Gastrocnemius medialis (tissue), 4 donors: ENCODE measurements around the gene ZNF121. TPM values are rescaled to one million over a fixed set of nuclear protein-coding genes. Genes with fewer than 3 reads are reported as not detected.
"Not testable (repeated sequence)": the region's sequence is repeated elsewhere in the genome, so short reads cannot be mapped to it uniquely, and the experiment has no call there.

Experiments used
- ATAC-seq, 2 donors: fragments of 150-250 bp; one replicate each; pipeline ENCODE4 v1.9.1; 2016
- DNase-seq, 2 donors: peaks; one replicate each; pipeline ENCODE4 v3.0.0-alpha.2; 2019
- H3K27ac ChIP-seq, 4 donors: fragments of 200-600 bp; sonication (generic); 1 replicate in 1 of 4; 2 replicates in 3 of 4; pipeline ENCODE4 v1.5.1; 2016 to 2018; ENCODE audit warnings: mild to moderate bottlenecking in 2 of 4, moderate library complexity in 1 of 4
- H3K27me3 ChIP-seq, 3 donors: fragments of 200-600 bp; sonication (generic) in 2 of 3; 1 replicate in 1 of 3; 2 replicates in 2 of 3; pipeline versions ENCODE4 v1.5.1 to v1.6.0; 2016 to 2019; ENCODE audit warnings: mild to moderate bottlenecking in 1 of 3, moderate library complexity in 1 of 3
- H3K36me3 ChIP-seq, 2 donors: fragments of 200-600 bp; sonication (generic) in 1 of 2; one replicate each; pipeline ENCODE4 v1.5.1; 2017 to 2018
- H3K4me1 ChIP-seq, 2 donors: fragments of 200-600 bp; sonication (generic) in 1 of 2; one replicate each; pipeline ENCODE4 v1.5.1; 2016 to 2017; ENCODE audit warnings: mild to moderate bottlenecking in 2 of 2
- H3K4me3 ChIP-seq, 4 donors: fragments of 200-600 bp; sonication (generic) in 3 of 4; 1 replicate in 1 of 4; 2 replicates in 3 of 4; pipeline ENCODE4 v1.5.1; 2016 to 2019; ENCODE audit warnings: mild to moderate bottlenecking in 2 of 4
- H3K9me3 ChIP-seq, 3 donors: fragments of 200-600 bp; sonication (generic) in 2 of 3; 1 replicate in 1 of 3; 2 replicates in 2 of 3; pipeline ENCODE4 v1.5.1; 2016 to 2019
- POLR2A ChIP-seq, 2 donors: fragments of 450-650 bp; IDR thresholded peaks; one replicate each; pipeline ENCODE4 v1.6.1; 2017; ENCODE audit warnings: antibody characterized with exemption in 2 of 2, mild to moderate bottlenecking in 2 of 2, moderate library complexity in 2 of 2
- in situ Hi-C, 4 donors: fragments of 200-750 bp; cut with MboI; loops; one replicate each; pipeline versions ENCODE4 v1.15.0 to v1.8.0; 2017; ENCODE audit warnings: low sequenced_read_pairs in 4 of 4
- intact Hi-C: fragments of 100-400 bp; cut with DNase I; formaldehyde crosslinking; loops from one replicate; pipeline ENCODE4 v1.15.1; 2023; ENCODE audit warnings: low total_unique reads
- total RNA-seq, 4 donors: library from RNA; depleted of rRNA; stranded (reverse); fragments of >200 nt; gene quantifications; one replicate each; pipeline versions ENCODE4 v1.1.0 to v1.2.3, GENCODE V29; 2016
- TF ChIP-seq, protein P1 (sequence below), 5 experiments: fragments of 450-650 bp in 3 of 5; fragments of 200-600 bp in 2 of 5; sonication (generic) in 2 of 5; IDR thresholded peaks in 4 of 5; conservative IDR thresholded peaks in 1 of 5; 1 replicate in 4 of 5; 2 replicates in 1 of 5; pipeline ENCODE4 v1.5.1; 2016 to 2019; ENCODE audit warnings: antibody characterized with exemption in 5 of 5, mild to moderate bottlenecking in 3 of 5, moderate library complexity in 3 of 5

Gene ZNF121
- total RNA-seq, 4 donors from 2014 or later = 11.2 to 21.9 (median 14.6) TPM

DNA sequence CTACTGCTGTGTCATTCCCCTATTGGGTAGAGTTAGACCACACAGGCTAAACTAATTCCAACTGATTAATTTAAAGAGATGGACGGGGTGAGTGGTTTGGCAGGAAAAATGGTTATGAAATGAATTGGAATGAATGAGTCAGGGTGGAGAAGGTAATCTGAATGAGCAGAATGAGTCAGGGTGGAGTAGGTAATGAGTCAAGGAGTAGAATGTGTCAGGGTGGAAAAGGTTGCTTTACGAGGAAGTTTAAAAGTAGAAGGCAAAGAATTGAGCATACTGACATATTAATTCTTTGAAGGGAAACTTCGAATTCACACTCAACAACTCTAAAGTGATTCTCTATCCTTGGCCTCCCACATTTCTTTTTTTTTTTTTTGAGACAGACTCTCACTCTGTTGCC is 12.7 kb upstream of the ZNF121 start:
- Histone ChIP-seq H3K27ac (no peak overlapping the region), H3K27me3 (no peaks in the 10 kb centered on the region), H3K4me1 (no peaks in the 10 kb centered on the region), H3K4me3 (no peak overlapping the region), H3K36me3 (no peaks in the 10 kb centered on the region), H3K9me3 (no peaks in the 10 kb centered on the region)
- ATAC-seq (no peak), DNase-seq (no peak)
- intact Hi-C loops (no loop called here), in situ Hi-C loops (no loop called here)
- no peak for TF ChIP-seq POLR2A (IDR thresholded peaks at IDR 0.05)
- TF ChIP-seq, protein P1, sequence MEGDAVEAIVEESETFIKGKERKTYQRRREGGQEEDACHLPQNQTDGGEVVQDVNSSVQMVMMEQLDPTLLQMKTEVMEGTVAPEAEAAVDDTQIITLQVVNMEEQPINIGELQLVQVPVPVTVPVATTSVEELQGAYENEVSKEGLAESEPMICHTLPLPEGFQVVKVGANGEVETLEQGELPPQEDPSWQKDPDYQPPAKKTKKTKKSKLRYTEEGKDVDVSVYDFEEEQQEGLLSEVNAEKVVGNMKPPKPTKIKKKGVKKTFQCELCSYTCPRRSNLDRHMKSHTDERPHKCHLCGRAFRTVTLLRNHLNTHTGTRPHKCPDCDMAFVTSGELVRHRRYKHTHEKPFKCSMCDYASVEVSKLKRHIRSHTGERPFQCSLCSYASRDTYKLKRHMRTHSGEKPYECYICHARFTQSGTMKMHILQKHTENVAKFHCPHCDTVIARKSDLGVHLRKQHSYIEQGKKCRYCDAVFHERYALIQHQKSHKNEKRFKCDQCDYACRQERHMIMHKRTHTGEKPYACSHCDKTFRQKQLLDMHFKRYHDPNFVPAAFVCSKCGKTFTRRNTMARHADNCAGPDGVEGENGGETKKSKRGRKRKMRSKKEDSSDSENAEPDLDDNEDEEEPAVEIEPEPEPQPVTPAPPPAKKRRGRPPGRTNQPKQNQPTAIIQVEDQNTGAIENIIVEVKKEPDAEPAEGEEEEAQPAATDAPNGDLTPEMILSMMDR (IDR thresholded peaks at IDR 0.05 in 4 of 5, conservative IDR thresholded peaks at IDR 0.05 in 1 of 5) = no peak

DNA sequence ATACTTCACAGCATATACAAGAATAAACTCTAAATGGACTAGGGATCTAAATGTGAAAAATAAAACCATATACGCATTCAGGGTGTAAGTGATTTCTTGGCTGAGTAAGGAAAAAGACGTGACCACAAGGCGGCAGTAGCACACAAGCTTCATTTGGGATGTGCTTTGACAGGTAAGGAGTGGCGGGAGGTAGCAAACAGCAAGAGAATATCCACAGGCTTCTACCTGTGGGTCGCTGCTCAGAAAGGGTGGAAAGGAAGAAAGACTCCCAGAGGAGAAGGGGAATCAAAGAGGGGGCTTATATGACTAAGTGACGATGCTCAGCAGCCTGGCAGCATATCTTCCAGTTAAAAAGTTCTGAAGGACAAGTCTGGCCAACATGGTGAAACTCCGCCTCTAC is 2.5 kb upstream of the ZNF121 start:
- H3K9me3 ChIP-seq = no peaks in the 10 kb centered on the region
- TF ChIP-seq, protein P1 (IDR thresholded peaks at IDR 0.05 in 4 of 5, conservative IDR thresholded peaks at IDR 0.05 in 1 of 5) = peak in 1 of 5 experiments; percentile 6
- no peak for TF ChIP-seq POLR2A (IDR thresholded peaks at IDR 0.05)
- DNase-seq (peak in 1 of 2 donors; percentile 14), ATAC-seq (no peak)
- H3K27ac ChIP-seq = no peak overlapping the region
- peaks cover 8 to 10% of the 10 kb centered on the region in 2 donors for H3K4me1 ChIP-seq
- in situ Hi-C loops (loop anchor here in 1 of 4 donors (10.0 kb wide), 1 partner anchor 452 kb away; no protein-coding TSS in a partner anchor), intact Hi-C loops (loop anchor here (10.0 kb wide), 1 partner anchor 152 kb away; the partner anchor contains the start of gene ZNF266)
- H3K27me3 ChIP-seq = peaks cover 0 to 11% (median 3%) of the 10 kb centered on the region in 3 donors
- no peaks in the 10 kb centered on the region for H3K36me3 ChIP-seq
- H3K4me3 ChIP-seq = no peak overlapping the region

DNA sequence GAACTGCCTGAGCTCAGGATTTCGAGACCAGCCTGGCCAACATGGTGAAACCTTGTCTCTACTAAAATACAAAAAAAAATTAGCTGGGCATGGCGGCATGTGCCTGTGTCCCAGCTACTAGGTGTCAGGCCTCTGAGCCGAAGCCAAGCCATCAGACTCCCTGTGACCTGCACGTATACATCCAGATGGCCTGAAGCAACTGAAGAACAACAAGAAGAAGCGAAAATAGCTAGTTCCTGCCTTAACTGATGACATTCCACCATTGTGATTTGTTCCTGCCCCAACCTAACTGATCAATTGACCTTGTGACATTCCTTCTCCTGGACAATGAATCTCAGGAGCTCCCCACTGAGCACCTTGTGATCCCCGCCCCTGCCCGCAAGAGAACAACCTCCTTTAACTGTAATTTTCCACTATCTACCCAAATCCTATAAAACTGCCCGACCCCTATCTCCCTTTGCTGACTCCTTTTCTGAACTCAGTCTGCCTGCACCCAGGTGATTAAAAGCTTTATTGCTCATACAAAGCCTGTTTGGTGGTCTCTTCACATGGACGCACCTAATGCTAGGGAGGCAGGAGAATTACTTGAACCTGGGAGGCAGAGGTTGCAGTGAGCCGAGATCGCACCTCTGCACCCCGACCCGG is 2.1 kb downstream of the ZNF121 start:
- DNase-seq, H3K4me3 ChIP-seq, H3K27ac ChIP-seq, H3K9me3 ChIP-seq, ATAC-seq: not testable (repeated sequence)
- in situ Hi-C loops (loop anchor here in 1 of 4 donors (10.0 kb wide), 1 partner anchor 447 kb away; no protein-coding TSS in a partner anchor), intact Hi-C loops (loop anchor here (5.0 to 10.0 kb wide), 3 partner anchors 45 to 210 kb away; partner anchors contain the start of genes ZNF266 and ZNF426)
- Histone ChIP-seq H3K4me1 (peaks cover 8 to 10% of the 10 kb centered on the region in 2 donors), H3K36me3 (peaks cover 0 to 17% of the 10 kb centered on the region in 2 donors), H3K27me3 (peaks cover 0 to 11% (median 0%) of the 10 kb centered on the region in 3 donors)

- H3K27ac ChIP-seq = no peak overlapping the region
- peaks cover 0 to 3% (median 0%) of the 10 kb centered on the region in 3 donors for H3K27me3 ChIP-seq
- H3K9me3 ChIP-seq = peaks cover 0 to 16% (median 0%) of the 10 kb centered on the region in 3 donors
- TF ChIP-seq, protein P1 (IDR thresholded peaks at IDR 0.05 in 4 of 5, conservative IDR thresholded peaks at IDR 0.05 in 1 of 5) = no peak
- TF ChIP-seq POLR2A (IDR thresholded peaks at IDR 0.05) = no peak
- DNase-seq = no peak
- peaks cover 0 to 25% of the 10 kb centered on the region in 2 donors for H3K36me3 ChIP-seq
- peaks cover 8 to 10% of the 10 kb centered on the region in 2 donors for H3K4me1 ChIP-seq
- no peak for ATAC-seq
- intact Hi-C loops = loop anchor here (5.0 to 10.0 kb wide), 3 partner anchors 43 to 212 kb away; partner anchors contain the start of genes ZNF266 and ZNF426
- no peak overlapping the region for H3K4me3 ChIP-seq
- in situ Hi-C loops = loop anchor here in 1 of 4 donors (10.0 kb wide), 1 partner anchor 446 kb away; no protein-coding TSS in a partner anchor
Measured at GRCh38 chr19:9580728-9581127, 3.6 kb downstream of the ZNF121 start.

GRCh38 chr19:9570255-9570654 is 14.0 kb downstream of the ZNF121 start:
- in situ Hi-C loops (no loop called here), intact Hi-C loops (no loop called here)
- Histone ChIP-seq H3K4me3 (no peak overlapping the region), H3K27ac (no peak overlapping the region), H3K9me3 (peaks cover 9 to 84% (median 51%) of the 10 kb centered on the region in 3 donors), H3K4me1 (no peaks in the 10 kb centered on the region), H3K36me3 (peaks cover 24 to 62% of the 10 kb centered on the region in 2 donors), H3K27me3 (no peaks in the 10 kb centered on the region)
- no peak for ATAC-seq
- no peak for DNase-seq
- TF ChIP-seq, protein P1 (IDR thresholded peaks at IDR 0.05 in 4 of 5, conservative IDR thresholded peaks at IDR 0.05 in 1 of 5) = no peak
- TF ChIP-seq POLR2A (IDR thresholded peaks at IDR 0.05) = no peak
